ENCODE results near the gene CHST12. TPM values are rescaled to one million over a fixed set of nuclear protein-coding genes. Genes with fewer than 3 reads are reported as not detected.

The CHST12 gene
- total RNA-seq, 2 experiments from 2014 or later, result 3.9 to 43.4 TPM

GRCh38 chr7:2440608-2441245 lies 37.3 kb downstream of the CHST12 start:
- no TSS peak for BruUV-seq (replicated peaks)
- CTCF ChIA-PET (ENCODE audit: unreplicated experiment), result no interaction called here
- Histone ChIP-seq H3K4me1 (ENCODE audit: insufficient read depth, low read length, poor library complexity, severe bottlenecking) (no peaks in the 10 kb centered on the region), H3K36me3 (ENCODE audit: insufficient read depth, low read length) (no peaks in the 10 kb centered on the region), H3K4me2 (ENCODE audit: low read length) (no peak overlapping the region), H3K9me3 (ENCODE audit: low read length) (no peaks in the 10 kb centered on the region), H2AFZ (ENCODE audit: low read length) (no peak overlapping the region), H3K4me3 (ENCODE audit: low read depth, low read length, poor library complexity, severe bottlenecking) (no peak overlapping the region), H3K9me2 (ENCODE audit: insufficient read depth, low read length) (no peaks in the 10 kb centered on the region), H4K20me1 (ENCODE audit: insufficient read depth, low read length) (no peaks in the 10 kb centered on the region; the same call in 1 of the 2 replicates), H3K79me2 (ENCODE audit: insufficient read depth, low read depth, low read length) (no peaks in the 10 kb centered on the region), H3K27ac (ENCODE audit: low read depth, low read length, poor library complexity, severe bottlenecking) (no peak overlapping the region)
- no peak for TF ChIP-seq CTCF (conservative IDR thresholded peaks at IDR 0.05; ENCODE audit: low read length)
- TF ChIP-seq EZH2phosphoT487 (IDR thresholded peaks at IDR 0.05; ENCODE audit: borderline replicate concordance, low read depth, low read length), result no peak
- intact Hi-C loops (cut with micrococcal nuclease; ENCODE audit: unreplicated experiment), result no loop called here
- DNase-seq (ENCODE audit: low spot score), result no peak
- POLR2A ChIA-PET, result no interaction called here

- no peaks in the 10 kb centered on the region for H3K9me3 ChIP-seq (ENCODE audit: low read length)
- H3K4me1 ChIP-seq (ENCODE audit: insufficient read depth, low read length, poor library complexity, severe bottlenecking), result no peaks in the 10 kb centered on the region
- TF ChIP-seq CTCF (conservative IDR thresholded peaks at IDR 0.05; ENCODE audit: low read length) (no peak), EZH2phosphoT487 (IDR thresholded peaks at IDR 0.05; ENCODE audit: borderline replicate concordance, low read depth, low read length) (no peak)
- DNase-seq (ENCODE audit: low spot score), result no peak
- H3K27ac ChIP-seq (ENCODE audit: low read depth, low read length, poor library complexity, severe bottlenecking), result no peak overlapping the region
- no peaks in the 10 kb centered on the region; the same call in 1 of the 2 replicates for H4K20me1 ChIP-seq (ENCODE audit: insufficient read depth, low read length)
- H3K4me2 ChIP-seq (ENCODE audit: low read length), result no peak overlapping the region
- H3K36me3 ChIP-seq (ENCODE audit: insufficient read depth, low read length), result no peaks in the 10 kb centered on the region
- no peaks in the 10 kb centered on the region for H3K9me2 ChIP-seq (ENCODE audit: insufficient read depth, low read length)
- BruUV-seq (replicated peaks), result no TSS peak
- ChIA-PET POLR2A (no interaction called here), CTCF (ENCODE audit: unreplicated experiment) (no interaction called here)
- intact Hi-C loops (cut with micrococcal nuclease; ENCODE audit: unreplicated experiment), result no loop called here
- no peak overlapping the region for H3K4me3 ChIP-seq (ENCODE audit: low read depth, low read length, poor library complexity, severe bottlenecking)
- no peaks in the 10 kb centered on the region for H3K79me2 ChIP-seq (ENCODE audit: insufficient read depth, low read depth, low read length)
- no peak overlapping the region for H2AFZ ChIP-seq (ENCODE audit: low read length)
Observed at GRCh38 chr7:2441430-2442058, 38.1 kb downstream of the CHST12 start.

- Histone ChIP-seq H2AFZ (ENCODE audit: low read length) (no peak overlapping the region), H3K4me3 (ENCODE audit: low read depth, low read length, poor library complexity, severe bottlenecking) (no peak overlapping the region), H3K9me2 (ENCODE audit: insufficient read depth, low read length) (no peaks in the 10 kb centered on the region), H3K79me2 (ENCODE audit: insufficient read depth, low read depth, low read length) (no peaks in the 10 kb centered on the region), H3K4me1 (ENCODE audit: insufficient read depth, low read length, poor library complexity, severe bottlenecking) (no peaks in the 10 kb centered on the region), H3K4me2 (ENCODE audit: low read length) (no peak overlapping the region), H3K27ac (ENCODE audit: low read depth, low read length, poor library complexity, severe bottlenecking) (no peak overlapping the region), H4K20me1 (ENCODE audit: insufficient read depth, low read length) (no peaks in the 10 kb centered on the region; the same call in 1 of the 2 replicates), H3K36me3 (ENCODE audit: insufficient read depth, low read length) (no peaks in the 10 kb centered on the region), H3K9me3 (ENCODE audit: low read length) (no peaks in the 10 kb centered on the region)
- TF ChIP-seq CTCF (conservative IDR thresholded peaks at IDR 0.05; ENCODE audit: low read length) (no peak), EZH2phosphoT487 (IDR thresholded peaks at IDR 0.05; ENCODE audit: borderline replicate concordance, low read depth, low read length) (no peak)
- CTCF ChIA-PET (ENCODE audit: unreplicated experiment), result no interaction called here
- intact Hi-C loops (cut with micrococcal nuclease; ENCODE audit: unreplicated experiment), result no loop called here
- BruUV-seq (replicated peaks), result no TSS peak
- DNase-seq (ENCODE audit: low spot score), result no peak
- POLR2A ChIA-PET, result no interaction called here
Observed at GRCh38 chr7:2443491-2443890, 40.1 kb downstream of the CHST12 start.
